Cardiac muscle cell (in vitro differentiated cells and primary cell): Measurements from ENCODE around the gene FADS3. TPM values are rescaled to one million over a fixed set of nuclear protein-coding genes. Genes with fewer than 3 reads are reported as not detected.
A peak's percentile ranks its signal among the peaks of the same experiment; 100 is the strongest.

Experiments
- DNase-seq, 2 donors: peaks; one replicate each; pipeline versions ENCODE4 v3.0.0 to v3.0.0-alpha.2; 2010 to 2017; ENCODE audit warnings: low read depth in 1 of 2, low spot score in 1 of 2
- H3K27ac ChIP-seq: fragments of 200-600 bp; sonication (generic); 2 replicates; pipeline ENCODE4 v1.5.1; 2016
- H3K27me3 ChIP-seq: fragments of 200-600 bp; sonication (generic); 2 replicates; pipeline ENCODE4 v1.6.0; 2016; ENCODE audit warnings: control low read depth
- H3K36me3 ChIP-seq: fragments of 200-600 bp; sonication (generic); 2 replicates; pipeline ENCODE4 v1.5.1; 2016; ENCODE audit warnings: control low read depth
- H3K4me1 ChIP-seq: fragments of 200-600 bp; sonication (generic); 2 replicates; pipeline ENCODE4 v1.8.1; 2017; ENCODE audit warnings: low read depth, mild to moderate bottlenecking, mixed run types
- H3K4me3 ChIP-seq: fragments of 200-600 bp; sonication (generic); 2 replicates; pipeline ENCODE4 v1.5.1; 2016; ENCODE audit warnings: mild to moderate bottlenecking
- H3K9me3 ChIP-seq: fragments of 200-600 bp; sonication (generic); 2 replicates; pipeline ENCODE4 v1.5.1; 2017; ENCODE audit warnings: low read depth, mild to moderate bottlenecking, control low read depth
- polyA plus RNA-seq: library from polyadenylated mRNA; unstranded; fragments of >200 nt; fragmentation: Nextera tagmentation; extraction: Ambion mirVana; gene quantifications from 2 replicates; pipeline ENCODE4 v1.2.1, GENCODE V29; 2016
- total RNA-seq: library from RNA; depleted of rRNA; stranded (reverse); fragments of >200 nt; gene quantifications from 2 replicates; pipeline ENCODE4 v1.2.3, GENCODE V29; 2016
- TF ChIP-seq, protein P1 (sequence below): IDR thresholded peaks from 2 replicates; pipeline ENCODE4 v1.5.1; 2012; ENCODE audit warnings: low read depth, mild to moderate bottlenecking, low read length

The FADS3 gene
- total and polyA plus RNA-seq, 2 experiments from 2014 or later: 42.9 to 48.0 TPM

DNA sequence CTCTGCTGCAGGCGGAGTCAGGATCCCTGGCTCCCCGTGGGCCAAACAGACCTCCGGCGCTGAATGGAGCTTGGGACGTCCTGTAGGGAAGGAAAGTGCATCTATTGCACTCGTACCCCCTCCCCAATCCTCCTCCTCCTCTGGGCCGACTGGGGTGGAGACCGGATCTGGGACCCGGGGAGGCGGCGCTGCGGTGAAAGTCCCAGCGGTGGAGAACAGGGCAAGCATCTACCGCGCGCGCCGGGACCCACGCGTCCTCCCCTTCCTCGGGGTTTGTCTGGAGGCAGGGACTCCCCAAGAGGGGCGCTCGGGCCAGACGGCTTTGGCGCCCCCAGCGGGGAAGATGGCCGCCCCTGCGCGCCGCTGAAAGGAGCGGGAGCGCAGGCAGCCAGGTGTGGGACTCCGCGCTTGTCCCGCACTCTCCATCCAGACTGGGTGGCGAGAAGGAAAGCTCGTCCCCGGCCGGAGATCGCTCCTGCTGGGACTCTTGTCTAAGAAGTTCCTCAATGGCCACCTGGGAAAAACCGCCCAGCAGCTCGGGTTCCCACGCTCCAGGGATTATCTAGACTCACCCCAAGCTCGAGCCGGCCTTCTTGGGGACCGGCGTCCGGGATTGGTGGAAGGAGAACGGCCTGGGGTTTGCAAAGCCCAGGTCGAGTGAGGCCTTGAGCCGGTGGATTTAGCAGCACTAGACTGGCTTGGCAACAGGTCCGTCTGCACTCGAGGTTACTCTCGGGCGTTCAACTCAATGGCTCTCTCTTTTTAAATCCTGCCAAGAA, 62.5 kb downstream of the FADS3 start:
- Histone ChIP-seq H3K27ac (peak overlapping the region; percentile 86), H3K4me1 (peaks cover 10% of the 10 kb centered on the region), H3K27me3 (no peaks in the 10 kb centered on the region), H3K4me3 (peak overlapping the region; percentile 51), H3K36me3 (no peaks in the 10 kb centered on the region), H3K9me3 (no peaks in the 10 kb centered on the region)
- peak; percentile 48 to 68 for DNase-seq
- TF ChIP-seq, protein P1, sequence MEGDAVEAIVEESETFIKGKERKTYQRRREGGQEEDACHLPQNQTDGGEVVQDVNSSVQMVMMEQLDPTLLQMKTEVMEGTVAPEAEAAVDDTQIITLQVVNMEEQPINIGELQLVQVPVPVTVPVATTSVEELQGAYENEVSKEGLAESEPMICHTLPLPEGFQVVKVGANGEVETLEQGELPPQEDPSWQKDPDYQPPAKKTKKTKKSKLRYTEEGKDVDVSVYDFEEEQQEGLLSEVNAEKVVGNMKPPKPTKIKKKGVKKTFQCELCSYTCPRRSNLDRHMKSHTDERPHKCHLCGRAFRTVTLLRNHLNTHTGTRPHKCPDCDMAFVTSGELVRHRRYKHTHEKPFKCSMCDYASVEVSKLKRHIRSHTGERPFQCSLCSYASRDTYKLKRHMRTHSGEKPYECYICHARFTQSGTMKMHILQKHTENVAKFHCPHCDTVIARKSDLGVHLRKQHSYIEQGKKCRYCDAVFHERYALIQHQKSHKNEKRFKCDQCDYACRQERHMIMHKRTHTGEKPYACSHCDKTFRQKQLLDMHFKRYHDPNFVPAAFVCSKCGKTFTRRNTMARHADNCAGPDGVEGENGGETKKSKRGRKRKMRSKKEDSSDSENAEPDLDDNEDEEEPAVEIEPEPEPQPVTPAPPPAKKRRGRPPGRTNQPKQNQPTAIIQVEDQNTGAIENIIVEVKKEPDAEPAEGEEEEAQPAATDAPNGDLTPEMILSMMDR: peak; percentile 58

DNA sequence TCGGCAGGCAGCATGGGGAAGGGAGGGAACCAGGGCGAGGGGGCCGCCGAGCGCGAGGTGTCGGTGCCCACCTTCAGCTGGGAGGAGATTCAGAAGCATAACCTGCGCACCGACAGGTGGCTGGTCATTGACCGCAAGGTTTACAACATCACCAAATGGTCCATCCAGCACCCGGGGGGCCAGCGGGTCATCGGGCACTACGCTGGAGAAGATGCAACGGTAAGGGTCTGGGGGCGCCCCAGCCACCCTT, 63.0 kb downstream of the FADS3 start:
- peak overlapping the region; percentile 51 for H3K4me3 ChIP-seq
- H3K36me3 ChIP-seq: no peaks in the 10 kb centered on the region
- H3K9me3 ChIP-seq: no peaks in the 10 kb centered on the region
- peaks cover 10% of the 10 kb centered on the region for H3K4me1 ChIP-seq
- TF ChIP-seq, protein P1: no peak
- H3K27ac ChIP-seq: peak overlapping the region; percentile 86
- no peaks in the 10 kb centered on the region for H3K27me3 ChIP-seq
- no peak for DNase-seq

DNA sequence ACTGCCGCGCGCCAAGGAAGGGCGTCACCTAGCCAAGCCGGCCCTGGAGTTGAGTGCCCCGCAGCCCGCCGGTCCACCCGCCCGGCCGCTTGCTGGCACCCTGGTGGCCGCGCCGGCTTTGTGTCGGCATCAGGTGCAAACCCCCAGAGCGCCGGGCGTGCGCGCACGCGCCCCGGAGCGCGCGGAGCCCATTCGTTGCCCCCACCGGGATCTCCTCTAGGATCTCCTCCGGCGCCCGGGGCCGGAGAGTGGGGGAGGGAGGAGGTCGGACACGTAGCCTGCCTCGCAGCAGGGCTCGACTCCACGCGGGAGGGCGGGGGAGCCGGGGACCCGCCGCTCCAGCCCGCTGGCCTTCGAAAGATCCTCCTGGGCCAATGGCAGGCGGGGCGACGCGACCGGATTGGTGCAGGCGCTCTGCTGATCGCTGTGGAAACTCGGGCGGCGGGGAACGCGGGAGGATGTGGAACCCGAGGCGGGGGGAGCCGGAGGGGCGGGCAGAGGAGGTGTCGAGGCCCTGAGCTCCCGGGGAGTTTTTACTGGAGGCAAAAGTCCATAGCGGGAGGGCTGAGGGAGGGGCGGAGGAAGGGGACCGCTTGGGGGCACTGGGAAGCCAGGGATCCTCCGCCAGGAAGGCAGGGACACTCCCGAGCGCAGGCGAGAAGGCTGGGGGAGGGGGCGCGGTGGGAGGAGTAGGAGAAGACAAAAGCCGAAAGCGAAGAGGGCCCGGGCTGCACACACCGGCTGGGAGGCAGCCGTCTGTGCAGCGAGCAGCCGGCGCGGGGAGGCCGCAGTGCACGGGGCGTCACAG, 63.6 kb downstream of the FADS3 start, which contains the start of gene FADS2:
Gene FADS2 (plus strand): TSS at position 730 of the 808 bp plus-strand sequence. CDS start 91 bp downstream, outside the sequence.
- Histone ChIP-seq H3K36me3 (no peaks in the 10 kb centered on the region), H3K9me3 (no peaks in the 10 kb centered on the region), H3K4me1 (peaks cover 10% of the 10 kb centered on the region), H3K27ac (peak within 1 kb of the TSS; percentile 86), H3K4me3 (peak within 1 kb of the TSS; percentile 51), H3K27me3 (no peaks in the 10 kb centered on the region)
- DNase-seq: peak; percentile 94 to 98
- TF ChIP-seq, protein P1: no peak

DNA sequence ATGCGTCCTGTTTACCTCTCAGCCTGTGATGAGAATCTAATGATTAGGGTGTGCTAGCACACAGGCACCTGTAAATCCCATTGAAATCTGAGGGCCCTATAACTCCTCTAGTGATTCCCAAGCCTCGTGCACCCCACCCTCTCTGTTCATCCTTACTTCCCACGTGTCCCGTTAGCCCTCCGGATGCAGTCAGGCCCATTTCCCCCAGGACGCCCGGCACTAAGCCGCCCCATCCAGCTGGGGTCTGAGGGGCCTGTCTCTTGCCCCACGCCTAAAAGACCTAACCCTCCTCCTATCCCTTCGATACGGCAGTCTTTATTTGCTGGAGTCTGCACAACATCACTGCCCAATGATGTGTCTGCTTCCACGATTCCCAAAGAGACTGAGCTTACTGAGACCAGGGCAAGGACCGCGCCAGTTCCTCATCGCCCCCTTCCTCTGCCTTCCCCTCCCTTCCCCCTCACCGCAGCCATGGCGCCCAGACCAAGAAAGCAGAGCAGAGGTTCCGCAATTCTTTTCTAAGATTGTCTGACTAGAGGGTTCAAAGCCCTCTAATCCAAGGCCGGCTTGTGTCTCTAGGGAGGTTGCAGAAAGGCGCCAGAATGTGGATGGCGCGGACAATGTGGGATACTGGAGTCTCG, 64.3 kb downstream of the FADS3 start:
- Histone ChIP-seq H3K27ac (peak overlapping the region; percentile 86), H3K36me3 (no peaks in the 10 kb centered on the region), H3K27me3 (no peaks in the 10 kb centered on the region), H3K9me3 (no peaks in the 10 kb centered on the region), H3K4me1 (peaks cover 10% of the 10 kb centered on the region), H3K4me3 (peak overlapping the region; percentile 51)
- DNase-seq: no peak
- TF ChIP-seq, protein P1: no peak

Other genes with a start within 250 kb of the FADS3 start
- 5.5 and 6.3 TPM in 2 replicates for gene DAGLA, start 211.2 kb downstream of the FADS3 start, total RNA-seq
- gene DAGLA, start 211.2 kb downstream of the FADS3 start, polyA plus RNA-seq: 2.1 and 3.4 TPM in 2 replicates
- 48.0 and 56.9 TPM in 2 replicates for gene MYRF, start 138.9 kb downstream of the FADS3 start, total RNA-seq
- gene MYRF, start 138.9 kb downstream of the FADS3 start, polyA plus RNA-seq: 29.3 and 41.2 TPM in 2 replicates
- gene TMEM258, start 98.9 kb downstream of the FADS3 start, total RNA-seq: 29.3 and 35.3 TPM in 2 replicates
- gene TMEM258, start 98.9 kb downstream of the FADS3 start, polyA plus RNA-seq: 241 and 255 TPM in 2 replicates
- gene FEN1, start 98.6 kb downstream of the FADS3 start, total RNA-seq: 13.5 and 30.7 TPM in 2 replicates
- 13.2 and 39.2 TPM in 2 replicates for gene FEN1, start 98.6 kb downstream of the FADS3 start, polyA plus RNA-seq
- 114 and 164 TPM in 2 replicates for gene FADS1, start 74.5 kb downstream of the FADS3 start, total RNA-seq
- 183 and 249 TPM in 2 replicates for gene FADS1, start 74.5 kb downstream of the FADS3 start, polyA plus RNA-seq
- 103 and 239 TPM in 2 replicates for gene FADS2, start 63.2 kb downstream of the FADS3 start, total RNA-seq
- gene FADS2, start 63.2 kb downstream of the FADS3 start, polyA plus RNA-seq: 129 and 262 TPM in 2 replicates
- gene RAB3IL1, start 26.0 kb upstream of the FADS3 start, total RNA-seq: 6.7 and 11.6 TPM in 2 replicates
- 8.3 and 14.6 TPM in 2 replicates for gene RAB3IL1, start 26.0 kb upstream of the FADS3 start, polyA plus RNA-seq
- 0.27 and 0.39 TPM in 2 replicates for gene BEST1, start 58.8 kb upstream of the FADS3 start, total RNA-seq
- gene BEST1, start 58.8 kb upstream of the FADS3 start, polyA plus RNA-seq: 0.17 and 0.34 TPM in 2 replicates
- gene FTH1, start 76.1 kb upstream of the FADS3 start, total RNA-seq: 679 and 858 TPM in 2 replicates
- 2,885 and 3,180 TPM in 2 replicates for gene FTH1, start 76.1 kb upstream of the FADS3 start, polyA plus RNA-seq
- 18.0 and 68.7 TPM in 2 replicates for gene INCENP, start 232.5 kb upstream of the FADS3 start, total RNA-seq
- gene INCENP, start 232.5 kb upstream of the FADS3 start, polyA plus RNA-seq: 1.9 and 5.2 TPM in 2 replicates